ENCODE results near the gene TUT1.

TUT1 gene

GRCh38 chr11:62544581-62545436 lies 46.5 kb downstream of the TUT1 start:
- Histone ChIP-seq H3K36me3 (ENCODE audit: insufficient read depth, low read length) (no peaks in the 10 kb centered on the region), H3K9me3 (ENCODE audit: insufficient read depth, low read length, severe bottlenecking) (no peaks in the 10 kb centered on the region), H3K4me1 (ENCODE audit: insufficient read depth, low read length) (peaks cover 27% of the 10 kb centered on the region), H2AFZ (ENCODE audit: low read depth, low read length) (no peak overlapping the region), H3K27ac (ENCODE audit: low read length) (no peak overlapping the region), H3K27me3 (ENCODE audit: insufficient read depth, low read length, poor library complexity) (peaks cover 63% of the 10 kb centered on the region), H3K4me3 (ENCODE audit: low read depth in 1 of 2, low read length in 2 of 2) (0 out of 4 replicates have a peak overlapping the region, but pooled peaks of 1 of the 2 experiments have one; percentile 2), H3K4me2 (ENCODE audit: insufficient read depth, low read length) (peak overlapping the region; percentile 41), H3K79me2 (ENCODE audit: insufficient read depth, low read length) (no peaks in the 10 kb centered on the region), H4K20me1 (ENCODE audit: insufficient read depth, low read length) (peaks cover 11% of the 10 kb centered on the region; the same call in 1 of the 2 replicates), H3K9ac (ENCODE audit: low read depth, low read length) (no peak overlapping the region)
- DNase-seq (no peak), ATAC-seq (ENCODE audit: insufficient read depth, low read depth) (no peak)
- TF ChIP-seq EZH2 (IDR thresholded peaks at IDR 0.05; ENCODE audit: borderline replicate concordance, low read depth, low read length, severe bottlenecking): peak; percentile 7
- TF ChIP-seq CTCF (IDR thresholded peaks at IDR 0.05; ENCODE audit: borderline replicate concordance, extremely low read depth, low read length, poor library complexity, severe bottlenecking): no peak

DNA sequence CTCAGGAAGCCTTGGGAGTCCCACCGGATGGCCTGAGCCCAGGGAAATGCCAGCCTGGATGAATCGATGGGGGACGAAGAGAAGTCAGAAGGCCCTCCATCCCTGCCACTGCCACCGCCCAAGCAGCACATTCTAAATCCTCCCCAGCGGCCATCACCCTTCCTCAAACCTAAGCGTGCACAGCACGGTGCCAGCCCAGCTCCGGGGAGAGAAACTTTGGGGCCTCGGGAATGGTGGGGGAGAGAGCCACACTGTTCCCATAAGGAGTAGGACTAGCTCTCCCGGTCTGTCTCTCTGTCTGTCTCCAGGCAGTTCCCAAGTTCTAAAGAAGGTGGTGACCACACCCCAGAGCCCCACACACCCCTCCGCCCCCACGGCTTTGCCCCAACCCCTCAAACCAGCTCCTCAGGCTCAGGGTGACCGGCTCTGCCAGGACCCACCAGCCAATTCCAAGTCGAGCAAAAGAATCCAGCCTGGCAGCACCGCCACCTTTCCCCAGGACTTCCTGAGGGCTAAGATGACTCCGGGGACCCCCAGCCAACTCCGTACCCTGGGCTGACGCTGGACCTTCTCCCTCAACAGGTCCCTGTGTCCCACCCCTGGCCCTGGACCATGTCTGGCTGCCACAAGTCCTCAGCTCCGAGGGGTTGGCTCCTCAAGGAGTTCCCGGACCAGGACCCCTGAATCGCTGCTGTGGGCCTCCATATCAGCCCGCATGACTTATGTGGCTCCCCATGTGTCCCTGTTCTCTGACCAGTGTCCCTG lies 47.5 kb downstream of the TUT1 start:
- Histone ChIP-seq H3K27ac (ENCODE audit: low read length) (no peak overlapping the region), H3K4me2 (ENCODE audit: insufficient read depth, low read length) (no peak overlapping the region), H3K36me3 (ENCODE audit: insufficient read depth, low read length) (no peaks in the 10 kb centered on the region), H3K27me3 (ENCODE audit: insufficient read depth, low read length, poor library complexity) (peaks cover 62% of the 10 kb centered on the region), H3K4me1 (ENCODE audit: insufficient read depth, low read length) (peaks cover 27% of the 10 kb centered on the region), H2AFZ (ENCODE audit: low read depth, low read length) (no peak overlapping the region), H3K4me3 (ENCODE audit: low read depth in 1 of 2, low read length in 2 of 2) (no peak overlapping the region), H3K9ac (ENCODE audit: low read depth, low read length) (no peak overlapping the region), H3K79me2 (ENCODE audit: insufficient read depth, low read length) (no peaks in the 10 kb centered on the region), H3K9me3 (ENCODE audit: insufficient read depth, low read length, severe bottlenecking) (no peaks in the 10 kb centered on the region), H4K20me1 (ENCODE audit: insufficient read depth, low read length) (peaks cover 11% of the 10 kb centered on the region; the same call in 1 of the 2 replicates)
- TF ChIP-seq CTCF (IDR thresholded peaks at IDR 0.05; ENCODE audit: borderline replicate concordance, extremely low read depth, low read length, poor library complexity, severe bottlenecking) (no peak), EZH2 (IDR thresholded peaks at IDR 0.05; ENCODE audit: borderline replicate concordance, low read depth, low read length, severe bottlenecking) (no peak)
- ATAC-seq (ENCODE audit: insufficient read depth, low read depth) (no peak), DNase-seq (no peak)

GRCh38 chr11:62542750-62543567 lies 48.4 kb downstream of the TUT1 start:
- peak; percentile 81 for ATAC-seq (ENCODE audit: insufficient read depth, low read depth)
- H3K4me3 ChIP-seq (ENCODE audit: low read depth in 1 of 2, low read length in 2 of 2): no peak overlapping the region

More at GRCh38 chr11:62542750-62543567, 48.4 kb downstream of the TUT1 start:
- H4K20me1 ChIP-seq (ENCODE audit: insufficient read depth, low read length): peaks cover 11% of the 10 kb centered on the region; the same call in 1 of the 2 replicates
- H3K4me2 ChIP-seq (ENCODE audit: insufficient read depth, low read length): peak overlapping the region; percentile 19; the same call in 1 of the 2 replicates
- DNase-seq: peak; percentile 68
- H3K9ac ChIP-seq (ENCODE audit: low read depth, low read length): no peak overlapping the region
- H3K79me2 ChIP-seq (ENCODE audit: insufficient read depth, low read length): no peaks in the 10 kb centered on the region
- H3K27me3 ChIP-seq (ENCODE audit: insufficient read depth, low read length, poor library complexity): peaks cover 53% of the 10 kb centered on the region
- peaks cover 27% of the 10 kb centered on the region for H3K4me1 ChIP-seq (ENCODE audit: insufficient read depth, low read length)
- H2AFZ ChIP-seq (ENCODE audit: low read depth, low read length): peak overlapping the region; percentile 38
- H3K9me3 ChIP-seq (ENCODE audit: insufficient read depth, low read length, severe bottlenecking): no peaks in the 10 kb centered on the region
- TF ChIP-seq CTCF (IDR thresholded peaks at IDR 0.05; ENCODE audit: borderline replicate concordance, extremely low read depth, low read length, poor library complexity, severe bottlenecking) (peak; percentile 98), EZH2 (IDR thresholded peaks at IDR 0.05; ENCODE audit: borderline replicate concordance, low read depth, low read length, severe bottlenecking) (no peak)
- no peaks in the 10 kb centered on the region for H3K36me3 ChIP-seq (ENCODE audit: insufficient read depth, low read length)
- H3K27ac ChIP-seq (ENCODE audit: low read length): no peak overlapping the region

Data from DND-41 (cell line).